HT-29 (cell line): Measurements from ENCODE around the gene CTTNBP2. TPM values are rescaled to one million over a fixed set of nuclear protein-coding genes. Genes with fewer than 3 reads are reported as not detected.
"Not testable (repeated sequence)": the region's sequence is repeated elsewhere in the genome, so short reads cannot be mapped to it uniquely, and the experiment has no call there.

Experiments
- DNase-seq: peaks from one replicate; pipeline ENCODE4 v3.0.0-alpha.2; 2015; ENCODE audit warnings: low spot score
- total RNA-seq: library from RNA; depleted of rRNA; stranded (reverse); fragments of >200 nt; shearing (Covaris generic); gene quantifications from 2 replicates; pipeline ENCODE4 v1.2.3, GENCODE V29; 2014

Gene CTTNBP2
- total RNA-seq, 1 experiment from 2014 or later: 1.0 TPM

DNA sequence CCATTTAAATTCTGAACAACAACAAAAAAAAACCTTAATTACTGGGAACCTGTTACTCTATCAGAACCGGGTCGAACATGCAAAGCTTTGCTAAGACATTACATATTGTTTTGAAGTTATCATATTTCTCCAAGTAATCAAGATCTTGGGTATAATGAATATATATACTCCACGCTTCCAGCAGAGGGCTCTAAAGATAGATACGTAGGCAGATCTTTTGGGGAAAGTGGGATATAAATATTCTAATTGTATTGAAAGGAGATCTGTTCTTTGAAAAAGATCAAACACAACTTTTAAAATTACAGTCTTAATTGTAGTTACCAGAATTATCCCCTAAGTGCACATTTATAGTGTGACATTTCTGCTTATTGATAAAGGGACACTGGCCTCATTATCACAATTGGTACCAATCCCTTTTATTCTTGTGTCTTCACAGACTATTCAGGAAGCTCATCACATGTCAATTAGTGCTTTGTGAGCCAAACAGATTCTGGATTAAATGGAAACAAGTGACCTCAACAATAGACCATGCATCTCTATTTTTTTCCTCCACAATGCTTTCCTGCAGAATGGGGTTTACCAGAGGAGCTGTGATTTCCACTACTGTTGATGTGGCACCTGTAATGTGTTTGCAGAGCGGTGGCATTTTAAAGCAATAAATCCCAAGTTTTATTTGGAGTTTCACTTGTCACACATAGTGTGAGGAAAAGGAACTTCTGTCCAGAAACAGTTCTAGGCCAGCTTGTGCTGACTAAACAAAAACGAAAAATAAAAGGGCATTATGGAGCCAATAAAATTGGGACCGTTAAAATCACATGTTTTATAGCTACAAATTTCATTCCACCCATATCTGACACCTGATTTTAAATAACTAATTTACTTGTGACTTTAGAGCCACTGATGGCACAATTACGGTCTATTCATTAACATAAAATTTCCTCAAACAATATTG lies 122.4 kb downstream of the CTTNBP2 start:
- peak; percentile 69 for DNase-seq

DNA sequence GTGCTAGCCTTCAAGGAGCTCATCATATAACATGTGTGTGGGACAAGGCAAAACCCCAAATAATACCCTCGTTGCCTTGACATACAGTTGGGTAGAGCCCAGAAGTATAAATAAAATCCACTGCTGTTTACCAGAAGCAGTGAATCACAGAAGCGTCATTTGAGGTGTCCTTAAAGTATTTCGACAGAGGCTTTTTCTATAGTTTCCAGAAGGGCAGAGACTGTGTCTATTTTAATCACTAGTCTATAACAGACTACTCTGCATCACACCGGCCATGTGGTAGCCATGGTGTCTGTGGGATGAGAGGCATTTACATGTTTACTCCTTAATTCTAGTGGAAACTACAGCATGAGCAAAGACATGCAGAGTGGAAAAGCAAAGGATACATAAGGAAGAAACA lies 131.3 kb downstream of the CTTNBP2 start:
- no peak for DNase-seq

DNA sequence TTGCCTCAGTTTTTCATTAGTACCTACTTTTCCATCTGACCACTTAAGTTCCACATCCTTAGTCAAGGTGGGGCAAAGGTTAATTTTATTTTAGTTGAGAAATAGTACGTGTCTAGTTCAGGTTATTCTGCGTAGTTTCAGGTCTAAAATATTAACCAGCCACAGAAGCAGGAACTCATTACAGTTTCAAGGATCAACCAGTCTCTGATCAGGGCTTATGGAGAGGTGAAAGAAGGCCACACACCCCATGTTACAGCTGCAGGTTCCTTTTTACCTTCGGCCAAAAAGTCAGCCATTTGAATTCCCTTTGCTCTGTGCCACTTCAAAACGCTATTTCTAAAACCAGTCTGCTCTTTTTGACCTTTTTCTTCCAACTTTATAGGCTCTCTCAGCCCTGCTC lies 134.2 kb downstream of the CTTNBP2 start:
- DNase-seq: no peak

DNA sequence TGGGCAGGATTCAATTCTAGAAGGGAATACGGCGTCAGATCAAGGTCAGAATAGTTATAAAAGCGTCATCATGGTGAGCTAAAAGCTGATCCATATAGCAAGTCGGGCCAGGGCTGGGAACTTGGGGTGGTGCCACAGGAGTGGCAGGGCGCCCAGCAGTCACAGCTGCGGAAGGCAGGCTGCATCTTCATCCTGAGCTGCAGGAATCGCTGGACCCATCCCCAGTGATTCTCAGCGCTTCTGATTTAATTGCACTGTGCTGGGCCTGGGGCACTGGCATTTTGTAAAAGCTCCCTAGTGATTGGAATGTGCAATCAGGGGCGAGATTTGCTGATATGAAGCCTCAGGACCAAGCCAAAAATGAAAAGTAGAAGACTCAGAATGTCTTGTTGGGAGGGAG lies 135.3 kb downstream of the CTTNBP2 start:
- DNase-seq: no peak

DNA sequence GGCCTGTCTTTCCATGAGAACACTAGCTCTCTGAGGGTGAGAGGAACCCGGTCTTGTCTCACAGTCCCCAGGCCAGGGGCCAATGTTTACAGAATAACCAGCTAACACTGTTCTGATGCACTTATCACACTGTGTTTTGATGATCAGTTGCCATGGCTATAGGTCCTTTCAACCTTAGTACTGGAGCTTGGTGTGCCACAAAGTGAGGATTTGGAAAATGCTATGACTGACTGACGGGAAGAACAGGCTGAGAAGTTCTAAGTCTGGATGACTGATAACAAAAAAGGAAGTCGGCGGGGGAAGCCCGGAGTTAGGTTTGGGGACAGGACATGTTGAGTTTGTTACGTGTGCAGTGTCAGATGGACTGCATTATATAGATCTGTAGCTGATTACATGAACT lies 141.8 kb downstream of the CTTNBP2 start:
- no peak for DNase-seq

DNA sequence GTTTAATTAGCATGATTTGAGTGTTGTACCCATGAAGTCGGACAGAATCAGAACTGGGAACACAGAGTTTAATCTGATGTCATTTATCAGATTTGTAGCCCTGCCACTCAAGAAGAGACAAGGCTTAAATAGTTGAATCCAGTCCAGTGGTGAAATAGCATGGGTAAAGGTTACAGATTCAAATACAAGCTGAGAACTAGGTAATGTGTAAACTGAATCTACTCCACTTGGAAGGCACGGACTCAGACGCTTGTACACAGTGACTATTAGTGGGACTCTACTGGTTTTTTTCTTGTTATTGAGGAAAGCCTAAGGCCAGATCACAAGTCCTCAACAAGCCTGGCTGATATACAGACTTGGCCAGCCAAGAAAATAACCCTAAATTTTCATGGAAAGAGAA lies 142.9 kb downstream of the CTTNBP2 start:
- no peak for DNase-seq

DNA sequence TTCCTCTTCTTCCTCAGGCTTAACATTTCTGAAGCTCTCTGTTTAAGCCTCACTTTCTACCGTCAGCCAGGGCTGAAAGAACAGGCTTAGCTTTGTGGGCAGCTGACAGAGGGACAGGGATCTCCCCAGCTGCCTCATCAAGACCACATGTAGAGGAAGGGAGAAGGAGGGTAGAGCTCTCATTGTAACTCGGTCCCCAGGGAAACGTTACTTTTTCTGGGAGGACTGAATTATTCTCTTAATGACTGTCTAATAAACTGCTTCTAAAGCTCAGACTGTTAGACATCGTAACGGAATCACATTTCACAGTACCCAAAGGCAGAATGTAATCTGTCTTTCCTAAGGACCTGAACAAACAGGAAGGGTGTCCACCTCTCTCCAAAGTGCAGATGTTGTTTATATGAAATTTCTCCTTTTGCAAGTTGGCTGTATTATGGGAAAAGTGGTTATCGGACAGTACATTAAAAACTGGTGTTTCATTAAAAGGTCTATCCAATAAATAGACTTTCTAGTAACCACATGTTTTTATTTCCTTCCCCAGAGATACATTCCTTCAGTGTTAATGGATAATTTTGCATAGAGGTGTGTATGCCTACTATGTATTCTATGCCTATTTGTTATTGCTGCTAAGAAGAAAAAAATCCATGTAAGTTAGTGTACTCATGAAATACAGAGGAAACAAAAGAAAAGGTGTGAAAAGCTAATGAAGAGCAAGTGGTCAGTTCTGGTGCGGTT lies 144.2 kb downstream of the CTTNBP2 start:
- DNase-seq: no peak

DNA sequence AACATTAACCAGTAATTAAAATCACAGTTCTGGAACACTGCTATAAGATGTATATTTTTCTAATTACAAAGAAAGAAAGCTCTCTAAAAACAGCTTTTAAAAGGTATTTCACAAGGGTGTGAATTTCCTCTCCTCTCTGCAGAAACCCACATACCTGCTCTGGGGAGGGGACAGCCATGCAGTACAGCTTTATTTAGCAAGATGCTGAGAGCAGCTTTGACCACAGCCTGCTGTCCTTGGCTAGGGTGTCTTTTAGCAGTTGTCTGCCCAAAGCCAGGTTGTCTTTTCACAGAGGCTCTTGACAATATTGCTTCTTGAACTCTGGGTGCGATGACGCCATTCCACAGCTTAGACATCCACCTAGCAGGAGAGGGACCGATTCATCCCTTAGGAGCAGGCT lies 148.3 kb downstream of the CTTNBP2 start:
- DNase-seq: no peak

DNA sequence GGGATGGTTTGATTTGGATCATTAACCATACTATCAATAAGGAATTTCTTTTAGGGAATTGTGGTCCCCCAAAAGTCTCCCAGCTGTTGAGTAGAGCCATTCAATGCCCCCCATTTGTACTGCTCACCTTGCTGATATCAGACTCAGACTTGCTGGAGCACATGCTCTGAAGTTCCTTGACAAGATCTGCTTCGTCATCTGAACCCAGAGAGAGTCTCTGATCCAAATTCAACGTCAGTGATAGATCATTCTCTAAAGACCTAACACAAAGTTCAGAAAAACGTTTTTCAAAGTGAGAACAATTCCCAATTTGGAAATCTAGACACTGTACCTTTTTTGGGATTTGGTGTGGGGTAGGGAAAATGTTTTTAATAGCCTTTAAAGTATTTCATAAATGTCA lies 153.9 kb downstream of the CTTNBP2 start:
- no peak for DNase-seq

DNA sequence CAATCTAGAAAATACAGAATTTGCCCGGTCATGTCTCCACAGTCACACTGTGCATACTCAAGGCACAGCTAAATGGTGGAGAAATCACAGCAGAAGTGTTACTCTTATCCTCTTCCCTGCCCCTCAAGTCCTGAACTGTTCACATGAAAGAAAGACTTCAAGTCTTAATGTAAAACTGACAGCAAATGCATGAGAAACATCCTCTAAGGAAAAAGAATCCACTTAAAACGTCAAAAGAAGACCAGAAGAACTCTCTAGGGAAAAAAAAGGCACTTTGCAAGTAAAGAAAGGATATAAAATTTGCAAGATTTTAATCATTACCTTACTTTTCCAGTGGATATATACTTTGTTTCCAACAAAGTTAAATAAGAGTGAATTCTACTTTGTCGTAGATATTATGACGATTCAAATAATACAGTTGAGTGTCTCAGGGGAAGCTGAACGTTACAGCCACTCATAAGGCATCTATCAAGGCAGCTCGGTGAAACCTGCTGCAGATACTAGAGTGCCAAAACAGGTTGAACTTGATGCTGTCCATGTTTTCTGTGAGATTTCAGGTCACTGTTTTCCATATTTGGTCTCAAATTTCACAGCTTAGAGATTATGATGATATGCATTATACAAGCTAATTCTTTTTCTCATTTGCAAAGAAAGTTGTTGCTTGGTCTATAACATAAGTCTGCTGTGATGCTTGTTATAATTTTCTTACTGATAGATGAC lies 155.0 kb downstream of the CTTNBP2 start:
- DNase-seq: no peak

DNA sequence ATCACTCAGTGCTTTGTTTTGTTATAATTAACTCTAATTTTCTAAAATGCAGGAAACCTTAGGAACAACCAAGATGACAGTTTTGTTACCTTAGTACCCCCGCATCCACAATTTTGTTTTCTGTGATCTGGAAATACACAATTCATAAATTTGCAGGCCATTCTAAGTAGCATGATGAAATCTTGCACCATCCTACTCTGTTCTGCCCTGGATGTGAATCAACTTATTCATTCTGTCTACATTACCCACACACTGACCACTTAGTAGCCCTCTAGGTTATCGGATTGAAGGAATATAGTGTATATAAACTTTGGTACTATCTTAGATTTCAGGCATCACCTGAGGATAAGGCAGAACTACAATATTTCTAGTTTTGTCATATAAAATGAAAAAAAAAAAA lies 155.9 kb downstream of the CTTNBP2 start:
- no peak for DNase-seq

DNA sequence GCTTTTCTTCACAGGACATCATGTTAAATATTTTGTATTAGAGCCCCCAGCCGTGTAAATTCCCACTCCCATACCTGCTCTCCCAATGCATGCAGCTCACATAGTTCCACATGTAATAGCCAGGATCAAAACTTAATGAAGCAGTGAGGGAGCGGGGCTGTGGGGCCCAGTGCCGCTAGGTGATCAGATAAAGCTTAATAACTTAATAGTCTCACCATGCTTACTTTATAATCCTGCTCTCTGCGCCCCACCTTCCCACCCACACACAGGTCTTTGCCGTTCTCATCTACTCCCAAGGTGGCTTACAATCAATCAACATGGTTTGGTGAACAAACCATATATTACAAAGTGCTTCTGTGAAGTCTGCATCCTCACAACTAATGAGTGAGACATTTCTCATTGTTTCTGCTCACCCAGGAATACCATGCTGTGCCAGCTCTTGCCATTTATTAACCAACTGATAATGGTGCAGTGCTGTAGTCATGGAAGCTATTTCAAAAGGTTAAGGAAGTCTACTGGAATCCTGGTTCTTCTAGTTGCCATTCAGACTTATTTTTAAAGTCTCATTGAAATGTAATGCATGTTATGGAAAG lies 156.4 kb downstream of the CTTNBP2 start:
- DNase-seq: peak; percentile 85

DNA sequence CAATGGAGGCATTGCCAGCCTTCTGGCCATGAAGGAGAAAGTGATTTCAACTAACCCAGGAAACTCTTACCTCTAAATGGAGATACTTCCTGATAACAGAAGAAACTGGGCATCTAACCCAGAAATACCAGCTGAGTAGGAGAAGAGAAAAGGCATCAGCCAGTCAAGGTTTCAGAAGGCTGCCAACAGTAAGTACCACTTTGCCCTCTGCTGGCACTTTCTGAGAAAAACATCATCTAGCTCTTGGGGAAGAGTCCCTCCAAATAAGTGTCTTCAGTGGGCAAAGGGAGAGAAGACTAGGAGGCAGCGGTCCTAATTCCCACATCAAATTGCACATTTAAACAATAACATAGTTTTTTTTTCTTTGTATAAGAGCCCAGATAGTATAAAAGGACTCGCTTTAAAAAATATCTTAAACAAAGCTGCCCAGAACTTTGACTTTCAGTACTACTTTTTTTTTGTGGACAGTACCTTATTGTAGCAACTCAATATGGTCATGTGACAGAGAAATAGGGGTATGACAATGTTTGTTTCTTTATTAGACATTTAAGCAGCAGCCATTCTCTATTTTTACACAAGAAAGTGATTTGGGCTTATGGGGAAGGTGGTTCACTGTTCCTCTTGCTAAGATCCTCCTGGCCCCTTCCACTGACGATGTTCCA lies 157.3 kb downstream of the CTTNBP2 start:
- DNase-seq: peak; percentile 97

DNA sequence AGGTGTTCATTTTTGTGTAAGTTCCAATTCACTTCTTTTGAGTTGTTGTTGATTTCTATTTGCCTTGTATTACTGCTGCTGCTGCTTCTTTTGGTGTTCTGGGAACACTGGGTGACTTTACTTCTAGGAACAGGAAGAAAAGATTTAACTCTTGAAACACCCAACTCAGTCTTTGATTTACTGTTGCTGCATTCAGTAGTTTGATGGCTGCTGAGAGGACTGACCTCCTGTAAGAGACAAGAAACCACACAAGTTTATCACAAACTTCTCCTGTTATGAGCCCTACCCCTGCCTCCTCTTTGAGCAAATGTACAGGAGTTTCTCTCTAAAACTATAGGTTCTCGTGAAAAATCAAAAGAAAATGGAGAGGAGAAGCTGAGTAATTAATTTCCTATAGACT lies 161.7 kb downstream of the CTTNBP2 start:
- DNase-seq: no peak

DNA sequence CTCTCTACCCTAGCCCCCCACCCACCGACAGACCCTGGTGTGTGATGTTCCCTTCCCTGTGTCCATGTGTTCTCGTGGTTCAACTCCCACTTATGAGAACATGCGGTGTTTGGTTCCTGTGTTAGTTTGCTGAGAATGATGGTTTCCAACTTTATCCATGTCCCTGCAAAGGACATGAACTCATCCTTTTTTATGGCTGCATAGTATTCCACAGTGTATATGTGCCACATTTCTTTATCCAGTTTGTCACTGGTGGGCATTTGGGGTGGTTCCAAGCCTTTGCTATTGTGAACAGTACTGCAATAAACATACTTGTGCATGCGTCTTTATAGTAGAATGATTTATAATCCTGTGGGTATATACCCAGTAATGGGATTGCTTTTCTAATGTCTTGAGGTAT lies 165.1 kb downstream of the CTTNBP2 start:
- DNase-seq: not testable (repeated sequence)

DNA sequence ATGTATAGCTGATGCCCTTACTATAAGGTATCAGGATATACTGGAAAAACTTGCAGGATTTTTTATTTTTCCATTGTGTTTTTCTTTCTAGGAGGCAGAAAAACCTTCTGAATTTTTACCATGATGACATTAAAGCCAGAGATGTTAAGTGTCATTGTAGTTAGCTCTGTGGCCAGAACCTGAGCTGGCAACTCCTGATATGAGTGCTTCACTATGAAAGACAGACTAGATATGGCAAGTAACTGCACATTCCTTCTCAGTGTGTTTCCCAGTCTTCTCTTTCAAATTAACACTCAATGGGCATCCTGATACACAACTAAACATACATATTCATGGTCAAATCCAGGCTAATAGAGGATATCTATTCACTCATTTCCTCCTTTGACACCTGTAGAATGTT lies 166.2 kb downstream of the CTTNBP2 start:
- DNase-seq: no peak

DNA sequence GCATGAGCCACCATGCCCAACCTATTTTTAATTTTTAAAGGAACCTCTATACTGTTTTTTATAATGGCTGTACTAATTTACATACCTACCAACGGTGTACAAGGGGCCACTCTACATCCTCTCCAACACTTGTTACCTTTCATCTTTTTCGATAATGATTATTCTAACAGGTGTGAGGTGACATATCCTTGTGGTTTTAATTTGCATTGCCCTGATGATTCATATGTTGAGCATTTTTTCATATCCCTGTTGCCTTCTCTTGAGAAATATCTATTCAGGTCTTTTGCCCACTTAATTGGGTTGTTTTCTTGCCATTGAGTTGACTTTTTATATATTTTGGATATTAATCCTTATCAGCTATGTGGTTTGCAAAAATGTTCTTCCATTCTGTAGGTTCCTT lies 167.0 kb downstream of the CTTNBP2 start:
- DNase-seq: no peak

DNA sequence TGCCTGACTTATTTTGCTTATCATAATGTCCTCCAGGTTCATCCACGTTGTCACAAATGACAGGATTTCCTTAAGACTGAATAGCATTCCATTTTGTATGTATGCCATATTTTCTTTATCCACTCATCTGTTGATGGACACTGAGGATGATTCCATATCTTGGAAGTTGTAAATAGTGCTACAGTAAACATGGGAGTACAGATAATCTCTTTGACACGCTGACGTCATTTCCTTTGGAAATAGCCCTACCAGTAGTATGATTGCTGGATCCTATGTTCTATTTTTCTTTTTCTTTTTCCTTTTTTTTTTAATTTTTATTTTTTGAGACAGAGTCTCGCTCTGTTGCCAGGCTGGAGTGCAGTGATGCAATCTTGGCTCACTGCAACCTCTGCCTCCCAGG lies 167.6 kb downstream of the CTTNBP2 start:
- DNase-seq: no peak

DNA sequence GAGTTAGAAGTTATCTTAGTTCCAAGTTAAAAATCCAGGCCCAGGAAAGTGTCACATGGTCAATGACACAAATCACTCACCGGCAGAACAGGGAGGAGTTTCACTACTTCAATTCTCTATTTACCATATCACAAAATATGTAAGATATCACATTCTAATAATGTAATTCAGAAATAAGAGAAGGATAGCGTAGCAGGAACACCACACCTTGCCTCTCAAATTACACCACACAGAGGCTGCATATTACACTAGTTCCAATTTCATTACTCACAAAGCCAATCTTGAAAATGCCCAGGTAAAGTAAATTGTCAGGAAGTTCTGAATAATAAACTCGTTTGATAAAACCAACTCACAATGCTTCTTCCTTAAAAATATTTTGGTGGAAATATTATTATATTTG lies 169.2 kb downstream of the CTTNBP2 start:
- DNase-seq: no peak

DNA sequence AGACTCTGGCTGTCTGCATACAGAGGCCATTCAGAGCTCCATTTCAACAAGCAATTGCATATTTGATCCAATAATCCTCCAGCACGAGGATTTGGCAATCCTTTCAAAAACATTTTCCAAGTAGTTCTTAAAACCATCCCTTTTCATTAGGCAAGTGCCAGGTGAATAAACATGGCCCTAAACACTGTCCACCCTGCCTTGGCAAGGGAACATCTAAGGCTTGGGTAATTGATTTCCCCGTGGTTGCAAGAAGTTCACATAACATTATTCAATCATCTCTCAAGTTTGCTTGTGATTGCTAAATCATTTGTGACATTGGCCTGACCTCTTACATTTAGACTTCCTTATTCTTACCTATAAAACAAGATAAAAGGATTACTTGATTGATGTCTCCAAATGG lies 175.2 kb downstream of the CTTNBP2 start:
- no peak for DNase-seq

DNA sequence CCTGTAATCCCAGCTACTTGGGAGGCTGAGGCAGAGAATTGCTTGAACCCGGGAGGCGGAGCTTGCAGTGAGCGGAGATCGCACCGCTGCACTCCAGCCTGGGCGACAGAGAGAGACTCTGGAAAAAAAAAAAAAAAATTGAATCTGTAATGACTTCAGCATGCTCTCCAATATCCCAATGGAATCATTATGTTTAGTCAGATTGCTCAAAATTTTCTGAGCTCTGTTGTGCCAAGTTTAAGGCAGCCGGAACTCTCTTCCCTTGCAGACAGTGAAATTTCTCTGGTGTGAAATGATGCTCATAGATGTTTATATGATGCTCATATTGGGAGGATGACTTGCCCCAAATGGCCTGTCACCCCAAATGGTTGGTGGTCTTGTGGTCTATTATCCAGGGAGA lies 180.9 kb downstream of the CTTNBP2 start:
- no peak for DNase-seq
